A549 (cell line): ENCODE measurements around the gene FGFR2. TPM values are rescaled to one million over a fixed set of nuclear protein-coding genes. Genes with fewer than 3 reads are reported as not detected.

Experiments
- ATAC-seq, 2 experiments: fragments of 200-7000 bp in 1 of 2; fragments of >200 bp in 1 of 2; cut with Nextera tagmentation in 1 of 2; cut with Tn5 transposase in 1 of 2; 3 replicates each; pipeline versions ENCODE4 v1.8.0 to v1.9.1; 2018 to 2020; ENCODE audit warnings: mild to moderate bottlenecking in 1 of 2, moderate library complexity in 1 of 2
- CTCF ChIA-PET: fragments of 300-600 bp; sonication (Branson Sonifier 250); formaldehyde crosslinking; extraction: SDS; loops from one replicate; lab custom pipeline; 2021; ENCODE audit warnings: antibody characterized with exemption, inconsistent platforms; lab: Yijun Ruan, JAX
- POLR2A ChIA-PET: fragments of 350-600 bp; formaldehyde crosslinking; extraction: SDS; loops from one replicate; lab custom pipeline; 2021; ENCODE audit warnings: antibody characterized with exemption, inconsistent platforms; lab: Yijun Ruan, JAX
- DNase-seq, 2 experiments: peaks; one replicate each; pipeline versions ENCODE4 v3.0.0 to v3.0.0-alpha.2; 2011 to 2016; ENCODE audit warnings: low read depth in 1 of 2, low spot score in 1 of 2
- FAIRE-seq: peaks from 2 replicates; lab custom pipeline; 2011; peaks lifted over from hg19 to GRCh38; lab: Jason Lieb, UNC
- H3K27ac ChIP-seq, 2 experiments: fragments of >200 bp; sonication (Bioruptor Twin); formaldehyde crosslinking; 3 replicates each; pipeline ENCODE4 v1.5.1; 2016 to 2017
- H3K4me1 ChIP-seq: fragments of >200 bp; sonication (Bioruptor Twin); formaldehyde crosslinking; 3 replicates; pipeline ENCODE4 v1.6.1; 2016
- H3K4me2 ChIP-seq: fragments of >200 bp; sonication (Bioruptor Twin); formaldehyde crosslinking; 3 replicates; pipeline ENCODE4 v1.6.1; 2016
- H3K4me3 ChIP-seq: fragments of >200 bp; sonication (Bioruptor Twin); formaldehyde crosslinking; 3 replicates; pipeline ENCODE4 v1.5.1; 2016
- H3K9me3 ChIP-seq: fragments of >200 bp; sonication (Bioruptor Twin); formaldehyde crosslinking; 3 replicates; pipeline ENCODE4 v1.6.1; 2016
- ATOH8 ChIP-seq: fragments of 250-450 bp; sonication (Bioruptor Pico); IDR thresholded peaks from 2 replicates; pipeline ENCODE4 v1.5.0; 2020; ENCODE audit warnings: low read depth, mild to moderate bottlenecking, moderate library complexity
- BCL3 ChIP-seq: fragments of >200 bp; sonication (Bioruptor Twin); formaldehyde crosslinking; IDR thresholded peaks from 3 replicates; pipeline ENCODE4 v1.6.1; 2016
- BHLHE40 ChIP-seq: IDR thresholded peaks from 2 replicates; pipeline ENCODE4 v1.6.1; 2012; ENCODE audit warnings: low read depth, low read length, inconsistent platforms
- CBX2 ChIP-seq: fragments of 200-600 bp; sonication (generic); IDR thresholded peaks from 2 replicates; pipeline ENCODE4 v1.6.1; 2016; ENCODE audit warnings: low read depth, mild to moderate bottlenecking, borderline replicate concordance
- CBX8 ChIP-seq: fragments of 200-600 bp; sonication (generic); IDR thresholded peaks from 2 replicates; pipeline ENCODE4 v1.6.1; 2016
- CEBPB ChIP-seq, 2 experiments: fragments of >200 bp in 1 of 2; sonication (Bioruptor Twin) in 1 of 2; formaldehyde crosslinking in 1 of 2; IDR thresholded peaks; 2 replicates each; pipeline ENCODE4 v1.6.1; 2012 to 2016
- CHD4 ChIP-seq: fragments of 200-600 bp; sonication (generic); IDR thresholded peaks from 2 replicates; pipeline ENCODE4 v1.6.1; 2016; ENCODE audit warnings: antibody characterized with exemption, mild to moderate bottlenecking, borderline replicate concordance
- E2F6 ChIP-seq: IDR thresholded peaks from 2 replicates; pipeline ENCODE4 v1.6.1; 2012; ENCODE audit warnings: low read depth, borderline replicate concordance
- EP300 ChIP-seq, 2 experiments: fragments of >200 bp; sonication (Bioruptor Twin); formaldehyde crosslinking; IDR thresholded peaks; 2 replicates in 1 of 2; 3 replicates in 1 of 2; pipeline ENCODE4 v1.6.1; 2016 to 2017
- FOSB ChIP-seq: fragments of 250-450 bp; sonication (Bioruptor Pico); IDR thresholded peaks from 2 replicates; pipeline ENCODE4 v1.5.0; 2020; ENCODE audit warnings: mild to moderate bottlenecking, moderate library complexity
- FOSL2 ChIP-seq, 2 experiments: fragments of 450-650 bp in 1 of 2; fragments of >200 bp in 1 of 2; sonication (Bioruptor Twin) in 1 of 2; formaldehyde crosslinking; IDR thresholded peaks; 2 replicates each; pipeline versions ENCODE4 v1.5.0 to v1.6.1; 2016 to 2020; ENCODE audit warnings: mild to moderate bottlenecking in 1 of 2, moderate library complexity in 1 of 2
- FOXS1 ChIP-seq: fragments of 250-450 bp; sonication (Bioruptor Pico); IDR thresholded peaks from 2 replicates; pipeline ENCODE4 v1.5.0; 2020; ENCODE audit warnings: mild to moderate bottlenecking, moderate library complexity
- HOXA7 ChIP-seq: fragments of 250-450 bp; sonication (Bioruptor Pico); IDR thresholded peaks from 2 replicates; pipeline ENCODE4 v1.5.0; 2020; ENCODE audit warnings: mild to moderate bottlenecking, moderate library complexity
- HOXB5 ChIP-seq: fragments of 250-450 bp; sonication (Bioruptor Pico); IDR thresholded peaks from 2 replicates; pipeline ENCODE4 v1.5.0; 2020; ENCODE audit warnings: mild to moderate bottlenecking, moderate library complexity
- JUN ChIP-seq, 2 experiments: fragments of >200 bp; sonication (Bioruptor Twin); formaldehyde crosslinking; IDR thresholded peaks; 2 replicates in 1 of 2; 3 replicates in 1 of 2; pipeline ENCODE4 v1.6.1; 2016 to 2017
- JUNB ChIP-seq: fragments of >200 bp; sonication (Bioruptor Twin); formaldehyde crosslinking; IDR thresholded peaks from 2 replicates; pipeline ENCODE4 v1.6.1; 2016
- MAFK ChIP-seq: fragments of 450-650 bp; IDR thresholded peaks from 2 replicates; pipeline ENCODE4 v1.6.1; 2014; ENCODE audit not compliant: partially characterized antibody
- NFE2L2 ChIP-seq: fragments of 150-350 bp; conservative IDR thresholded peaks from 2 replicates; pipeline ENCODE4 v1.6.1; 2014; ENCODE audit warnings: low read length
- NR3C1 ChIP-seq: fragments of >200 bp; sonication (Bioruptor Twin); formaldehyde crosslinking; IDR thresholded peaks from 3 replicates; pipeline ENCODE4 v1.6.1; 2017
- PHF8 ChIP-seq: fragments of 200-600 bp; sonication (generic); IDR thresholded peaks from 2 replicates; pipeline ENCODE4 v1.6.1; 2016; ENCODE audit warnings: low read depth, mild to moderate bottlenecking, antibody characterized with exemption, moderate library complexity, borderline replicate concordance
- POLR2AphosphoS2 ChIP-seq: conservative IDR thresholded peaks from 2 replicates; pipeline ENCODE4 v1.6.1; 2012; ENCODE audit warnings: low read length, improper control_type of control experiment, inconsistent platforms
- RAD21 ChIP-seq, 2 experiments: fragments of >200 bp in 1 of 2; sonication (Bioruptor Twin) in 1 of 2; formaldehyde crosslinking in 1 of 2; IDR thresholded peaks in 1 of 2; conservative IDR thresholded peaks in 1 of 2; 2 replicates in 1 of 2; 3 replicates in 1 of 2; pipeline ENCODE4 v1.6.1; 2012 to 2018; ENCODE audit warnings: inconsistent platforms in 1 of 2
- RARB ChIP-seq: fragments of 250-450 bp; sonication (Bioruptor Pico); IDR thresholded peaks from 2 replicates; pipeline ENCODE4 v1.8.0; 2021; ENCODE audit warnings: mild to moderate bottlenecking, moderate library complexity
- RCOR1 ChIP-seq: fragments of 150-350 bp; IDR thresholded peaks from 2 replicates; pipeline ENCODE4 v1.6.1; 2014; ENCODE audit warnings: antibody characterized with exemption, low read length, low read depth
- RFX5 ChIP-seq: fragments of 450-650 bp; IDR thresholded peaks from 2 replicates; pipeline ENCODE4 v1.7.1; 2014; ENCODE audit warnings: antibody characterized with exemption, mild to moderate bottlenecking, moderate library complexity
- SREBF2 ChIP-seq: fragments of 450-650 bp; IDR thresholded peaks from 2 replicates; pipeline ENCODE4 v1.6.1; 2014; ENCODE audit warnings: mild to moderate bottlenecking, moderate library complexity
- TFCP2L1 ChIP-seq: fragments of 250-450 bp; sonication (Bioruptor Pico); IDR thresholded peaks from 2 replicates; pipeline ENCODE4 v1.5.0; 2021; ENCODE audit warnings: mild to moderate bottlenecking
- USF2 ChIP-seq: fragments of 450-650 bp; IDR thresholded peaks from 2 replicates; pipeline ENCODE4 v1.6.1; 2014; ENCODE audit warnings: antibody characterized with exemption
- ZNF302 ChIP-seq: fragments of 250-450 bp; sonication (Bioruptor Pico); IDR thresholded peaks from 2 replicates; pipeline ENCODE4 v1.9.0; 2021; ENCODE audit warnings: inconsistent platforms, mild to moderate bottlenecking, moderate library complexity
- WGBS: methylation state at CpG from one replicate; pipeline ENCODE4 v1.1.6; 2017; ENCODE audit errors: missing lambda C conversion rate; 5-methylcytosine and 5-hydroxymethylcytosine counted together
- polyA plus RNA-seq, 4 experiments: library from polyadenylated mRNA; depleted of rRNA in 3 of 4; stranded (reverse); fragments of >200 nt; fragmentation: RNase III in 1 of 4; extraction: RNeasy Plus Mini Kit Qiagen cat#74134 plus additional on column Dnase treatment in 1 of 4; gene quantifications; 2 replicates in 3 of 4; 3 replicates in 1 of 4; pipeline ENCODE4 v1.2.3, GENCODE V29; 2011 to 2017

Gene FGFR2
- polyA plus RNA-seq, 2 of the 4 experiments (the other 2 are of a cell fraction), result 0.16 to 0.22 TPM

GRCh38 chr10:121559326-121560026 lies 38.8 kb downstream of the FGFR2 start:
- no peak overlapping the region for H3K4me3 ChIP-seq
- POLR2A ChIA-PET, result no interaction called here
- H3K4me2 ChIP-seq, result no peak overlapping the region
- CTCF ChIA-PET, result interaction anchor here (1.5 kb wide), 1 partner anchor 617 kb away, joined by 3 read pairs; no protein-coding TSS in a partner anchor
- no peak for FAIRE-seq
- ATAC-seq, result peak; percentile 24 to 26; a peak in 1 of 6 replicates
- WGBS, result 43% methylated on average over 10 of the region's 11 CpGs
- H3K4me1 ChIP-seq, result no peaks in the 10 kb centered on the region
- H3K9me3 ChIP-seq, result no peaks in the 10 kb centered on the region
- H3K27ac ChIP-seq, result no peak overlapping the region
- no peak for DNase-seq
- no peak for TF ChIP-seq BCL3
- no peak for TF ChIP-seq JUN (IDR thresholded peaks at IDR 0.05)
- TF ChIP-seq, all 56 proteins: peak for 0

GRCh38 chr10:121558238-121558637 lies 40.0 kb downstream of the FGFR2 start:
- no peak for TF ChIP-seq SREBF2
- TF ChIP-seq RCOR1, result no peak
- no peak for TF ChIP-seq EP300 (IDR thresholded peaks at IDR 0.05)
- TF ChIP-seq BCL3, result no peak
- no peak for TF ChIP-seq NR3C1
- TF ChIP-seq ATOH8 (CRISPR knock-in tag), result no peak
- TF ChIP-seq CEBPB (IDR thresholded peaks at IDR 0.05), result no peak
- no peak for TF ChIP-seq JUNB
- TF ChIP-seq USF2, result no peak
- no peak for TF ChIP-seq FOSB
- TF ChIP-seq HOXA7, result no peak
- no peak for TF ChIP-seq E2F6
- TF ChIP-seq RARB (CRISPR knock-in tag), result no peak
- TF ChIP-seq TFCP2L1 (CRISPR knock-in tag), result no peak
- TF ChIP-seq CBX8, result no peak
- TF ChIP-seq FOXS1 (CRISPR knock-in tag), result no peak
- TF ChIP-seq CHD4, result no peak
- H3K4me3 ChIP-seq, result no peak overlapping the region
- FAIRE-seq (no peak), ATAC-seq (no peak), DNase-seq (no peak)
- H3K9me3 ChIP-seq, result no peaks in the 10 kb centered on the region
- 38% methylated on average over 3 of the region's 3 CpGs for WGBS
- no peaks in the 10 kb centered on the region for H3K4me1 ChIP-seq
- no peak overlapping the region for H3K27ac ChIP-seq
- POLR2A ChIA-PET, result no interaction called here
- no peak overlapping the region for H3K4me2 ChIP-seq
- CTCF ChIA-PET, result no interaction called here

GRCh38 chr10:121556918-121557573 lies 41.2 kb downstream of the FGFR2 start:
- no peak for FAIRE-seq
- TF ChIP-seq BHLHE40 (no peak), ZNF302 (CRISPR knock-in tag) (no peak), MAFK (no peak), FOSL2 (IDR thresholded peaks at IDR 0.05) (no peak), FOSL2 (CRISPR knock-in tag; IDR thresholded peaks at IDR 0.05) (no peak), POLR2AphosphoS2 (no peak), NFE2L2 (no peak), NR3C1 (no peak), HOXB5 (CRISPR knock-in tag) (no peak), RFX5 (no peak), CEBPB (IDR thresholded peaks at IDR 0.05) (no peak), RAD21 (conservative IDR thresholded peaks at IDR 0.05 in 1 of 2, IDR thresholded peaks at IDR 0.05 in 1 of 2) (no peak), CBX2 (no peak), PHF8 (no peak)
- POLR2A ChIA-PET, result no interaction called here
- no peak for ATAC-seq
- no peak for DNase-seq
- H3K9me3 ChIP-seq, result no peaks in the 10 kb centered on the region
- no peak overlapping the region for H3K4me3 ChIP-seq
- no peaks in the 10 kb centered on the region for H3K4me1 ChIP-seq
- no peak overlapping the region for H3K4me2 ChIP-seq
- CTCF ChIA-PET, result no interaction called here
- no peak overlapping the region for H3K27ac ChIP-seq
- 50% methylated on average over 6 of the region's 6 CpGs for WGBS
